Right kidney (tissue), 1 donor: Measurements from ENCODE around the gene IPPK.

Experiments used
- DNase-seq: peaks from one replicate; pipeline ENCODE4 v3.0.0-alpha.2; 2016

IPPK gene

GRCh38 chr9:92614763-92615461, 55.0 kb downstream of the IPPK start:
- no peak for DNase-seq

- DNase-seq, result no peak
These were observed 55.8 kb downstream of the IPPK start for GRCh38 chr9:92614123-92614510.

- DNase-seq, result no peak
These were observed 56.4 kb downstream of the IPPK start for GRCh38 chr9:92613268-92614122.

- DNase-seq, result no peak
These were observed 57.1 kb downstream of the IPPK start for GRCh38 chr9:92612816-92613215.

GRCh38 chr9:92612292-92612691, 57.6 kb downstream of the IPPK start:
- DNase-seq, result no peak

- no peak for DNase-seq
These were observed 58.2 kb downstream of the IPPK start for GRCh38 chr9:92611621-92612285.

GRCh38 chr9:92610470-92611420, 59.2 kb downstream of the IPPK start:
- DNase-seq, result no peak

- DNase-seq, result peak; percentile 45
These were observed 61.0 kb downstream of the IPPK start for GRCh38 chr9:92608909-92609445.

- no peak for DNase-seq
These were observed 61.6 kb downstream of the IPPK start for GRCh38 chr9:92608241-92608908.

- DNase-seq, result no peak
These were observed 62.2 kb downstream of the IPPK start for GRCh38 chr9:92607773-92608172.

- DNase-seq, result no peak
These were observed 62.8 kb downstream of the IPPK start for GRCh38 chr9:92607088-92607487.

GRCh38 chr9:92605224-92605623, 64.7 kb downstream of the IPPK start:
- DNase-seq, result no peak

GRCh38 chr9:92603990-92604389, 65.9 kb downstream of the IPPK start:
- DNase-seq, result no peak

- DNase-seq, result no peak
These were observed 66.8 kb downstream of the IPPK start for GRCh38 chr9:92603100-92603499.

- no peak for DNase-seq
These were observed 67.5 kb downstream of the IPPK start for GRCh38 chr9:92602413-92602812.

- DNase-seq, result peak; percentile 33
These were observed 68.5 kb downstream of the IPPK start for GRCh38 chr9:92601451-92601850.

- peak; percentile 24 for DNase-seq
These were observed 69.3 kb downstream of the IPPK start for GRCh38 chr9:92600462-92601261.

- no peak for DNase-seq
These were observed 69.9 kb downstream of the IPPK start for GRCh38 chr9:92599938-92600461.

- no peak for DNase-seq
These were observed 71.5 kb downstream of the IPPK start for GRCh38 chr9:92598382-92598781.

GRCh38 chr9:92595930-92596329, 74.0 kb downstream of the IPPK start:
- no peak for DNase-seq
